Fibroblast of villous mesenchyme (primary cell): ENCODE results near the gene IGF2R. TPM values are rescaled to one million over a fixed set of nuclear protein-coding genes. Genes with fewer than 3 reads are reported as not detected.

Source experiments
- DNase-seq: peaks from one replicate; pipeline ENCODE4 v3.0.0-alpha.2; 2010; ENCODE audit warnings: low read depth
- H3K4me3 ChIP-seq: 2 replicates; pipeline ENCODE4 v1.5.1; 2011; ENCODE audit warnings: low read depth, mild to moderate bottlenecking, low read length
- CTCF ChIP-seq: IDR thresholded peaks from 2 replicates; pipeline ENCODE4 v1.5.1; 2012; ENCODE audit warnings: low read depth, mild to moderate bottlenecking, low read length; ENCODE audit not compliant: insufficient read depth
- total RNA-seq: library from RNA; depleted of rRNA; stranded (reverse); fragments of >200 nt; gene quantifications from 2 replicates; pipeline ENCODE4 v1.2.3, GENCODE V29; 2012

Gene IGF2R
- total RNA-seq, 1 donor = 132 TPM

DNA sequence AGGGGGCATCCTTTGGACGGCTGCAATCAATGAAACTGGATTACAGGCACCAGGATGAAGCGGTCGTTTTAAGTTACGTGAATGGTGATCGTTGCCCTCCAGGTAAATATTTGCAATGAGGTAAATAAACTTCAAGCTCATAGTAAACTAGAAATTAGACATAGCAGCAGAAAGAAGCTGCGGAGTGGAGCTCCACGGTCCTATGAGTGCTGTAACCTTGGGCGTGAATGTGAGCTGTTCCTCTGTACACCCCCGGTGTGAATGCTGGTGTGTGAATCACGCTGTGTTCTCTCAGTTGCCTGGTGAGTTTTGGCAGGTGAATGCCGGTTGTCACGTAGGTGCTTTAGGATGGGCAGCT is 110.8 kb downstream of the IGF2R start:
- no peak overlapping the region for H3K4me3 ChIP-seq
- no peak for DNase-seq
- TF ChIP-seq CTCF = no peak

GRCh38 chr6:160080097-160080496 is 111.2 kb downstream of the IGF2R start:
- DNase-seq = no peak
- no peak for TF ChIP-seq CTCF
- H3K4me3 ChIP-seq = no peak overlapping the region

GRCh38 chr6:160081398-160081797 is 112.5 kb downstream of the IGF2R start:
- no peak overlapping the region for H3K4me3 ChIP-seq
- no peak for TF ChIP-seq CTCF
- DNase-seq = no peak

DNA sequence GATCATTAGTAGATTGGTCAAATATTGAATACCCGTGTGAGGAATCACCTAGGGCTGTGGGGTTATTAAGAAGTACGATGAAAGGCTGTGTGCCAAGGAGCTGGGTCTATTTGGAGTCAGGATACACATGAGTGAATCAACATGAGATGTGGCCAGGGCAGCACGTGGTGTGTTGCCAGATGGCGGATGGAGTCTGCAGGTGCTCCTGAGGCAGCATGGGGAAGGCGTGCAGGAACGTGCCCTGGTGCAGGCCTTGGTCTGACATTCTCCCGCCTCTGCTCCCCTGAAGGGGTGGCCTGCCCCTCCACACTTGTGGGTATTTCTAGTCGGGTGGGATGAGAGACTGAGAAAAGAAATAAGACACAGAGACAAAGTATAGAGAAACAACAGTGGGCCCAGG is 113.7 kb downstream of the IGF2R start:
- no peak for TF ChIP-seq CTCF
- H3K4me3 ChIP-seq = no peak overlapping the region
- no peak for DNase-seq

GRCh38 chr6:160084198-160084776 is 115.4 kb downstream of the IGF2R start:
- no peak for TF ChIP-seq CTCF
- H3K4me3 ChIP-seq = no peak overlapping the region
- DNase-seq = no peak

DNA sequence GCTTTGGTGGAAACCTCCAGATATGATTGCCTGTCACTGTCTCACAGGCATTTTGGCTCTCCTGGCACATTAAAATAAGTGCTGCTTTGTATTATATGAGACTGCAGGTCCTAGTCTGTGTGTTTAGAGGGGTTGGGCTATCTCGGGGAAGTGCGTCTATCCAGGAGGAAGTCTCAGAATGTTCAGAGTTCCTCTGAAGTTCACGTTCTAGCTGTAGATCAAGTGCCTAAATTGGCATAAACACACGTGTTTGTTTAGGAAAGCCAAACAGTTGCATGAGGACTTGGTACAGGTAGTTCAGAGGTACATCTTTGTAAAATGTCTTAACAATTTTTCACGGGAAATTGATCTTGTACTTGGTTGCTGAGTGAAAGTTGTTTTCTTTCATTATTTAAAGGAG is 116.3 kb downstream of the IGF2R start:
- no peak for TF ChIP-seq CTCF
- no peak for DNase-seq
- H3K4me3 ChIP-seq = no peak overlapping the region
